Measurements from ENCODE around the gene NPM1. TPM values are rescaled to one million over a fixed set of nuclear protein-coding genes. Genes with fewer than 3 reads are reported as not detected.

NPM1 gene
- total RNA-seq, 3 donors from 2014 or later: 404 to 623 (median 596) TPM

GRCh38 chr5:171441246-171441791 is 53.7 kb downstream of the NPM1 start:
- intact Hi-C loops (cut with DNase I, micrococcal nuclease): no loop called here

GRCh38 chr5:171442287-171443042 is 54.8 kb downstream of the NPM1 start:
- Histone ChIP-seq H3K9me3 (no peaks in the 10 kb centered on the region), H3K4me1 (ENCODE audit: low read depth) (no peaks in the 10 kb centered on the region), H3K36me3 (ENCODE audit: low read depth) (no peaks in the 10 kb centered on the region), H3K4me3 (no peak overlapping the region)
- ATAC-seq (no peak), DNase-seq (no peak)
- intact Hi-C loops (cut with DNase I, micrococcal nuclease): no loop called here
- TF ChIP-seq, protein P1, sequence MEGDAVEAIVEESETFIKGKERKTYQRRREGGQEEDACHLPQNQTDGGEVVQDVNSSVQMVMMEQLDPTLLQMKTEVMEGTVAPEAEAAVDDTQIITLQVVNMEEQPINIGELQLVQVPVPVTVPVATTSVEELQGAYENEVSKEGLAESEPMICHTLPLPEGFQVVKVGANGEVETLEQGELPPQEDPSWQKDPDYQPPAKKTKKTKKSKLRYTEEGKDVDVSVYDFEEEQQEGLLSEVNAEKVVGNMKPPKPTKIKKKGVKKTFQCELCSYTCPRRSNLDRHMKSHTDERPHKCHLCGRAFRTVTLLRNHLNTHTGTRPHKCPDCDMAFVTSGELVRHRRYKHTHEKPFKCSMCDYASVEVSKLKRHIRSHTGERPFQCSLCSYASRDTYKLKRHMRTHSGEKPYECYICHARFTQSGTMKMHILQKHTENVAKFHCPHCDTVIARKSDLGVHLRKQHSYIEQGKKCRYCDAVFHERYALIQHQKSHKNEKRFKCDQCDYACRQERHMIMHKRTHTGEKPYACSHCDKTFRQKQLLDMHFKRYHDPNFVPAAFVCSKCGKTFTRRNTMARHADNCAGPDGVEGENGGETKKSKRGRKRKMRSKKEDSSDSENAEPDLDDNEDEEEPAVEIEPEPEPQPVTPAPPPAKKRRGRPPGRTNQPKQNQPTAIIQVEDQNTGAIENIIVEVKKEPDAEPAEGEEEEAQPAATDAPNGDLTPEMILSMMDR (IDR thresholded peaks at IDR 0.05): no peak

More at GRCh38 chr5:171441246-171441791, 53.7 kb downstream of the NPM1 start:
- Histone ChIP-seq H3K9me3 (no peaks in the 10 kb centered on the region), H3K4me3 (no peak overlapping the region), H3K36me3 (ENCODE audit: low read depth) (no peaks in the 10 kb centered on the region), H3K4me1 (ENCODE audit: low read depth) (no peaks in the 10 kb centered on the region)
- no peak for DNase-seq
- no peak for ATAC-seq
- TF ChIP-seq, protein P1 (IDR thresholded peaks at IDR 0.05): no peak

GRCh38 chr5:171444582-171444981 is 56.9 kb downstream of the NPM1 start:
- H3K9me3 ChIP-seq: no peaks in the 10 kb centered on the region
- H3K4me3 ChIP-seq: no peak overlapping the region
- intact Hi-C loops (cut with DNase I, micrococcal nuclease): no loop called here
- TF ChIP-seq, protein P1 (IDR thresholded peaks at IDR 0.05): no peak
- H3K36me3 ChIP-seq (ENCODE audit: low read depth): no peaks in the 10 kb centered on the region
- ATAC-seq (no peak), DNase-seq (no peak)
- no peaks in the 10 kb centered on the region for H3K4me1 ChIP-seq (ENCODE audit: low read depth)

- ATAC-seq (no peak), DNase-seq (no peak)
- intact Hi-C loops (cut with DNase I, micrococcal nuclease): no loop called here
- TF ChIP-seq, protein P1 (IDR thresholded peaks at IDR 0.05): no peak
- Histone ChIP-seq H3K9me3 (no peaks in the 10 kb centered on the region), H3K4me3 (no peak overlapping the region), H3K4me1 (ENCODE audit: low read depth) (no peaks in the 10 kb centered on the region), H3K36me3 (ENCODE audit: low read depth) (no peaks in the 10 kb centered on the region)
These were observed 58.2 kb downstream of the NPM1 start for GRCh38 chr5:171445644-171446516.

DNA sequence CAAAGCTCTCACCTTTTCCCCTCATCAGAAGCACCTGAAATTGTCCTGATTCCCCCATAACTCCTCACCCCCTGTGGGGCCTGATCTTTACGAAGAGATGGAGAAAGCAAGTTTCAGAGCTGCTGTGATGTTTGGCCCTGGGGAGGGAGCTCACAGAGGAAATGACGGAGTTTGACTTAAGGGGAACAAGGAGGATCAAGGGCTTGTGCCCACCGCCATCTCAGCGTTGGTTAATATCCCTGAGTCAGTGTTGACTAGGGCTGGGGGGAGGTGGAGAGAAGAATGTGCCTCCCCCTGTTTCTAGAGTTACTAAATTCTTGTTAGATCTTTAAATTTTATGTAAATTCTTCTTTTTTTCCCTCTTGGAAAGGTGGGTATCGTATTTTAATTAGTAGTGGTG is 59.6 kb downstream of the NPM1 start:
- H3K4me3 ChIP-seq: no peak overlapping the region
- DNase-seq: no peak
- TF ChIP-seq, protein P1 (IDR thresholded peaks at IDR 0.05): no peak
- no peaks in the 10 kb centered on the region for H3K4me1 ChIP-seq (ENCODE audit: low read depth)
- H3K9me3 ChIP-seq: no peaks in the 10 kb centered on the region
- no peak for ATAC-seq
- H3K36me3 ChIP-seq (ENCODE audit: low read depth): no peaks in the 10 kb centered on the region
- intact Hi-C loops (cut with DNase I, micrococcal nuclease): no loop called here

Measured in mucosa of descending colon (tissue), 3 donors.